NCI-H1417 treated with DMSO at 0.1 percent for 48 hours (cell line): ENCODE data around the gene EMILIN1.
"Not testable (repeated sequence)": the region's sequence is repeated elsewhere in the genome, so short reads cannot be mapped to it uniquely, and the experiment has no call there.

ENCODE experiments used
- DNase-seq: peaks from one replicate; lab custom pipeline; 2025; lab: John Stamatoyannopoulos, UW

Gene EMILIN1

DNA sequence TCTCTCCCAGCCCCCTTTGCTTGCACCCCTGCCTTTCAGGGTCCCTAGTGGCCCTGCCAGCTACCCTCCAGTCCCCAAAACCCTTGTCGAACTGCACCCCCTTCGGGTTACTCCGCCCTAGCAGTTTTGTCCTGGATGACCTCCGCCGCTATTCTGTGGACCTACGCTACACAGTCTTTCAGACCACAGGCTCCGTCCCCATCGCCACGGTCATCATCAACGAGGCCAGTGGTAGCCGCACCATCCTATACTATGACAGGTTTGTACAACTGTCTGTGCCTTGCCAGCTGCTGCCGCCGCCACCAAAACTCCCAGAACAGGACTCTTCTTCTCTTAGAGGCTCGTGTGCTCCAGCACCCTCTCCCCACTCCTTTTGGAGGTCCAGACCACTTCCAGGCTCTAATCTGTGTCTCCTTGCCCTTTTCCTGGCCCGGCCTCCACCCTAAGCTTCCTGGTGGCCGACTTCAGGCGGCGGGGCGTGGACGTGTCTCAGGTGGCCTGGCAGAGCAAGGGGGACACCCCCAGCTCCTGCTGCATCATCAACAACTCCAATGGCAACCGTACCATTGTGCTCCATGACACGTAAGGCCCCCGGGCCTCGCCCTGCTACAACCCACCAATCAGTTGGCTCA is 16.1 kb downstream of the EMILIN1 start:
- no peak for DNase-seq

- DNase-seq = no peak
These were observed 17.0 kb downstream of the EMILIN1 start for GRCh38 chr2:27095427-27095744.

DNA sequence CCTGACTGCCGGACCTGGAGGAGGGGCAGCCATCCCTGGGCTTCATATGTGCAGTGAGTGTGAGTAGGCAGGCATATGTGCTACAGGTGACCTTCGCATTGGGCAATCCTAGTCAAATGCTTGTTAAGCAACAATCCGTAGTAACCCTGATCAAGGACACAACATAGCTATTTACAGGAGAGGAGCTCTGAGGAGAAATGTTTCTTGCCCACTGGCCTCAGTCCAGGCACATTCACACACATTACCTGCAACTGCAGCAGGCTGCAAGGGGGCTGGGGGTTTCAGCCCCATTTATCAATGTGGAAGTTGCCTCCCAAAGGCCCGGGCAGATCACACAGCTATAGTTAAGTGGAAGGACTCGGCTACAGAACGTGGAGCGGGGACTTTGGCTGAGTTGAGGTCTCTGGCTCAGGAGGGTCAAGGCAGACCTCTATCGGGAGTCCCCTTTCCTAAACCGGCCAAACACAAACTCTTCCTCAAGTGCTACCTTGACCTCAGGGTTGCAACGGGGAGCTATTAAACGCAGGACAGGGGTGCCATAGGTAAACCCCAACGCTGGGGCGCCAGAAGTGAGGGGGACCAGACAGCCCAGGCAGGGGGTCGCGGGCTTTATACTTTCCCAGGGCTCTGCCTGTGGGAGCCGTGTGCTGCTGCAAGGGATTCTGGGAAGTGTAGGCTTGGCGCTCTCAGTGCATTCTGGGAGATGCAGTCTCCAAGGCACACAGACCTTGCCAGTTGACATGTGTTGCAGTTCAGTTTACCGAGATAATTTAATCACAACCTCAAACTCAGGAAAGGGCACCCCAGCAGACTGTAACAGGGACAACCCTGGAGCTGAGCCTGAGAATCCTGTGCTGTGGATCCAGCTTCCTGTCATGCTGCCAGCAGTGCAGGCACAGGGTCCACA is 17.6 kb downstream of the EMILIN1 start:
- no peak for DNase-seq

DNA sequence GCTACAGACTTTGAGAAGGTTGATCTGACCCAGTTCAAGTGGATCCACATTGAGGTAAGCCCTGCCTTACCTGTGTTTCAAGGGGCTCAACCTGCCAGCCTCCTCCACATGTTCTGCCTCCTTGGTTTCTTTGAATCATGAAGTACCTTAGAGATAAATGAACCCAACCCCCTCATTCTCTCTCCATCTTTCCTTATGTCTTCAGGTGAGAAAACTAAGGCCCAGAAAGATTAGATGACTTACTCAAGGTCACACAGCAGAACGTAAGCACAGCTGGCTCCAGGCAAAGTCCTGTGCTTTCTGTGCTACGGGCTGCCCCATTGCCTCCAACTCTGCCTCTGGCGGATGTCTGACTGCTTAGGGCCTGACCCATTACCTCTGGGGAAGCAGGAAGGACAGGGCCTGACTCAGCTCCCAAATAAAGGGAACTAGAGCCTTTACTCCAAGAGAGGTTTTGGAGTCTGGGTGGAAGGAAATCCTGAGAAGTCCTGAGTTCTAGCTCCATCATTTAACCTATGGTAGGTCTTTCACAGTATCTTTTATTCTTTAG is 18.4 kb downstream of the EMILIN1 start:
- DNase-seq = no peak

DNA sequence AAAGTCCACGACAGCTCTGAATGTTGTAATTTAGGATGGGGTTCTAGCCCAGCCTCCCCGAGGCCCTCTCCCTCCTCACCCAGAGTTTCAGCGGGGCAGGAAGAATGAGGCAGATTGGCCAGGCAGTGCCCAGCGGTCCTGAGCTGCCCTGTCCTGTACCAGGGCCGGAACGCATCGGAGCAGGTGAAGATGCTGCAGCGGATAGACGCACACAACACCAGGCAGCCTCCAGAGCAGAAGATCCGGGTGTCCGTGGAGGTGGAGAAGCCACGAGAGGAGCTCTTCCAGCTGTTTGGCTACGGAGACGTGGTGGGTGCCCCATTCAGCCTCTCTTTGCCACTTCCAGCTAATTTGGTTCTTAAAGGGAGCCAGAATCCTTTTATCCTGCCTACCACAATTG is 18.9 kb downstream of the EMILIN1 start:
- DNase-seq = no peak

GRCh38 chr2:27099334-27099955 is 21.0 kb downstream of the EMILIN1 start:
- no peak for DNase-seq

DNA sequence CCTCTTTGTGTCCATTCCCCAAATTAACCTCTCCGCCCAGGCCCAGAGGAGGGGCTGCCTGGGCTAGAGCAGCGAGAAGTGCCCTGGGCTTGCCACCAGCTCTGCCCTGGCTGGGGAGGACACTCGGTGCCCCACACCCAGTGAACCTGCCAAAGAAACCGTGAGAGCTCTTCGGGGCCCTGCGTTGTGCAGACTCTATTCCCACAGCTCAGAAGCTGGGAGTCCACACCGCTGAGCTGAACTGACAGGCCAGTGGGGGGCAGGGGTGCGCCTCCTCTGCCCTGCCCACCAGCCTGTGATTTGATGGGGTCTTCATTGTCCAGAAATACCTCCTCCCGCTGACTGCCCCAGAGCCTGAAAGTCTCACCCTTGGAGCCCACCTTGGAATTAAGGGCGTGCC is 21.6 kb downstream of the EMILIN1 start:
- no peak for DNase-seq

- no peak for DNase-seq
These were observed 23.9 kb downstream of the EMILIN1 start for GRCh38 chr2:27102329-27102728.

- DNase-seq = no peak
These were observed 27.6 kb downstream of the EMILIN1 start for GRCh38 chr2:27105981-27106380.

- no peak for DNase-seq
These were observed 29.8 kb downstream of the EMILIN1 start for GRCh38 chr2:27108221-27108620.

DNA sequence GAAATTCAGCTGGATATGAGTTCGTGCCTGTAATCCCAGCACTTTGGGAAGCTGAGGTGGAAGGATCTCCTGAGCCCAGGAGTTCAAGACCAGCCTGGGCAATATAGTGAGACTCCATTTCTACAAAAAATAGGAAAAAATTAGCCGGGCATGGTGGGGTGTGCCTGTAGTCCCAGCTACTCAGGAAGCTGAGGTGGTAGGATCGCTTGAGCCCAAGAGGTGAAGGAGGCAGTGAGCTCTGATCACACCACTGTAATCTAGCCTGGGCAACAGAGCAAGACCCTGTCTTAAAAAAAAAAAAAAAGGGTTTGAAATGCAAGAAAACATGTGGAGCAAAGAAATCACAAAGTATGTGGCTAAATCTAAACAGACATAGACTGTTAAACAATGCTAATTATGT is 30.7 kb downstream of the EMILIN1 start:
- DNase-seq = no peak

DNA sequence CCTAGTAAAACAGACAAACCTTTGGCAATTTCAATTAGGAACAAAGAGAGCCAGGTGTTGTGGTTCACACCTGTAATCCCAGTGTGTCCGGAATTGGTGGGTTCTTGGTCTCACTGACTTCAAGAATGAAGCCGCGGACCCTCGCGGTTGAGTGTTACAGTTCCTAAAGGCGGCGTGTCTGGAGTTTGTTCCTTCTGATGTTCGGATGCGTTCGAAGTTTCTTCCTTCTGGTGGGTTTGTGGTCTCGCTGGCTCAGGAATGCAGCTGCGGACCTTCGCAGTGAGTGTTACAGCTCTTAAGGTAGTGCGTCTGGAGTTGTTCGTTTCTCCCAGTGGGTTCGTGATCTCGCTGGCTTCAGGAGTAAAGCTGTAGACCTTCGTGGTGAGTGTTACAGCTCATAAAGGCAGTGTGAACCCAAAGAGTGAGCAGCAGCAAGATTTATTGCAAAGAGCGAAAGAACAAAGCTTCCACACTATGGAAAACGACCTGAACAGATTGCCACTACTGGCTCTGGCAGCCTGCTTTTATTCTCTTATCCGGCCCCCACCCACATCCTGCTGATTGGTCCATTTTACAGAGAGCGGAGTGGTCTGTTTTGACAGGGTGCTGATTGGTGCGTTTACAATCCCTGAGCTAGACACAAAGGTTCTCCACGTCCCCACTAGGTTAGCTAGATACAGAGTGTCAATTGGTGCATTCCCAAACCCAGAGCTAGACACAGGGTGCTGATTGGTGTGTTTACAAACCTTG is 32.4 kb downstream of the EMILIN1 start:
- DNase-seq = not testable (repeated sequence)

GRCh38 chr2:27111392-27112078 is 33.1 kb downstream of the EMILIN1 start:
- not testable (repeated sequence) for DNase-seq

DNA sequence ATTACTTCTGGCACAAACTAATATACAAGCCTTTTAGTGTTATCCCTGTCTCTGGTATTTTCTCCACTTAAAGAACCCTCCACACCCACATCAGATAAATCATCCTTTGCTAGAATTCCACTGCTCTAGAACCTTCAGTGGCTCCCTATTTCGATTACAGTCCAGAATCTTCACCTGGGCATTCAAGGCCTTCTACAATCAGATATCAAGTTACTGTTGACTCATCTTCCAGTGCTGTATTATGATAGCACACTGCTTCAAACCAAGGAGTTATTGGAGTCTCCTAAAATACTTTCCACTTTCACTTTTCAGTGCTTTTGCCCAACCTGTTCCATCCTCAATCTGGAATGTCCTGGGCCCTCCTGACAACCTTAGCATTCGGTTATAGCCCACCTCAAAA is 37.1 kb downstream of the EMILIN1 start:
- no peak for DNase-seq

- no peak for DNase-seq
These were observed 39.6 kb downstream of the EMILIN1 start for GRCh38 chr2:27117995-27118524.

GRCh38 chr2:27118525-27119329 is 40.3 kb downstream of the EMILIN1 start, which contains the start of gene CGREF1:
Gene CGREF1 (minus strand): TSS chr2:27119128. CDS start chr2:27104366, 14,762 bp downstream.
- DNase-seq = no peak

DNA sequence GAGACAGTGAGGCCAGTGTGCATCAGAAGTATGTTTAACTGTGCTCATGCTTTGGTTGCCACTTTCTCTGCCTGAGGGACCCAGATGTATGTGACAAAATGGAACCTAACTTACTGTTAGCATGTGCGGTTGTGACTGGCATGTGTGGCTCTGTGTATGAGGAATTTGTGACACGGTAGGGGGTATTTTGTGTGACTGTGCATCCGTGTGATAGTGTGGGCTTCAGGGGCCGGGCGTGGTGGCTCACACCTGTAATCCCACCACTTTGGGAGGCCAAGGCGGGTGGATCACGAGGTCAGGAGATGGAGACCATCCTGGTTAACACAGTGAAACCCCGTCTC is 40.9 kb downstream of the EMILIN1 start:
- DNase-seq = not testable (repeated sequence)

DNA sequence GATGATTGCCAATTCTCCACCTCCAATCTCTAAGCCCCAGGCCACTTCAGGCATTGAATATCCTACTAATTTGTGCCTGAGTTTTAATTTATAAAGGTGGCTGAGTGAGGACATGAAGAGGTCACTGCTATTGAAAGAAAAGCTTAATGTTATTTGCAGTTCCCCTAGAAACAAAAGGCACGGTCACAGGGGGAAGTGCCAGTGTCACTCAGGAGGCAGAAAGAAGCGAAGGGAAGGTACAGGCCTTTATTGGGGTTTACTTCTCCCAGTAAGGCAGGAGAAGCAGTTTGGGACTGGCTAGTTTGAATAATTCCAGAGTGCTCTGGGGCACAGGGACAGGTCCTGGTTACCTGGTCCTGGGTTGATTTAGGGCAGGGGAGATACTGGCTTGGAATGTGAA is 43.5 kb downstream of the EMILIN1 start:
- no peak for DNase-seq

GRCh38 chr2:27122791-27123190 is 44.4 kb downstream of the EMILIN1 start:
- DNase-seq = no peak
